ENCODE data around the gene EPYC.
A peak's percentile ranks its signal among the peaks of the same experiment; 100 is the strongest.

Gene EPYC

GRCh38 chr12:91001306-91001705, 3.5 kb downstream of the EPYC start:
- Histone ChIP-seq H3K4me3 (ENCODE audit: low read length in 2 of 2) (no peak overlapping the region), H4K8ac (ENCODE audit: low read depth, low read length) (no peak overlapping the region), H3K4me1 (ENCODE audit: control insufficient read depth in 2 of 2, insufficient read depth in 1 of 2, low read depth in 1 of 2, low read length in 2 of 2) (no peaks in the 10 kb centered on the region), H4K91ac (ENCODE audit: low read depth, low read length, poor library complexity) (no peak overlapping the region), H3K79me1 (ENCODE audit: low read depth, low read length) (no peaks in the 10 kb centered on the region), H3K4me2 (ENCODE audit: insufficient read depth, low read length, poor library complexity, severe bottlenecking) (no peak overlapping the region), H3K36me3 (replicated peaks in 1 of 2; ENCODE audit: control insufficient read depth in 2 of 2, insufficient read depth in 2 of 2, low read length in 2 of 2) (no peaks in the 10 kb centered on the region), H2BK15ac (ENCODE audit: low read length) (no peak overlapping the region), H2BK5ac (ENCODE audit: low read length) (no peak overlapping the region), H3K14ac (ENCODE audit: low read length) (no peak overlapping the region), H3K9me3 (replicated peaks in 1 of 2; ENCODE audit: control insufficient read depth in 2 of 2, insufficient read depth in 1 of 2, low read depth in 1 of 2, low read length in 2 of 2) (no peaks in the 10 kb centered on the region), H3K9ac (ENCODE audit: low read depth, low read length, poor library complexity) (no peak overlapping the region), H3K27me3 (ENCODE audit: control insufficient read depth in 3 of 3, insufficient read depth in 3 of 3, low read depth in 1 of 3, low read length in 3 of 3) (no peaks in the 10 kb centered on the region), H3K18ac (ENCODE audit: low read length) (no peak overlapping the region), H2BK120ac (ENCODE audit: low read depth, low read length) (no peak overlapping the region), H3K4ac (ENCODE audit: low read length) (no peak overlapping the region), H2AK5ac (ENCODE audit: low read depth, low read length) (no peak overlapping the region), H3K23ac (ENCODE audit: low read depth, low read length, poor library complexity) (no peak overlapping the region), H2AFZ (ENCODE audit: low read length) (no peak overlapping the region), H3K27ac (replicated peaks; ENCODE audit: low read length) (no peak overlapping the region), H2BK12ac (ENCODE audit: low read length) (no peak overlapping the region)
- DNase-seq (ENCODE audit: low spot score) = no peak
- no CpG with 5 or more reads among the region's 1 CpG for WGBS, 2 donors (ENCODE audit: extremely low coverage in 2 of 2, insufficient read length in 2 of 2, insufficient replicate concordance in 1 of 2)

GRCh38 chr12:90999966-91000365, 4.8 kb downstream of the EPYC start:
- no CpG with 5 or more reads among the region's 2 CpGs for WGBS, 2 donors (ENCODE audit: extremely low coverage in 2 of 2, insufficient read length in 2 of 2, insufficient replicate concordance in 1 of 2)
- Histone ChIP-seq H3K4me1 (ENCODE audit: control insufficient read depth in 2 of 2, insufficient read depth in 1 of 2, low read depth in 1 of 2, low read length in 2 of 2) (no peaks in the 10 kb centered on the region), H3K4me3 (ENCODE audit: low read length in 2 of 2) (no peak overlapping the region), H3K79me1 (ENCODE audit: low read depth, low read length) (no peaks in the 10 kb centered on the region), H2AK5ac (ENCODE audit: low read depth, low read length) (no peak overlapping the region), H3K23ac (ENCODE audit: low read depth, low read length, poor library complexity) (no peak overlapping the region), H3K9ac (ENCODE audit: low read depth, low read length, poor library complexity) (no peak overlapping the region), H2BK15ac (ENCODE audit: low read length) (no peak overlapping the region), H3K36me3 (replicated peaks in 1 of 2; ENCODE audit: control insufficient read depth in 2 of 2, insufficient read depth in 2 of 2, low read length in 2 of 2) (no peaks in the 10 kb centered on the region), H2BK5ac (ENCODE audit: low read length) (no peak overlapping the region), H3K18ac (ENCODE audit: low read length) (no peak overlapping the region), H2BK12ac (ENCODE audit: low read length) (no peak overlapping the region), H2BK120ac (ENCODE audit: low read depth, low read length) (no peak overlapping the region), H3K27me3 (ENCODE audit: control insufficient read depth in 3 of 3, insufficient read depth in 3 of 3, low read depth in 1 of 3, low read length in 3 of 3) (no peaks in the 10 kb centered on the region), H4K91ac (ENCODE audit: low read depth, low read length, poor library complexity) (no peak overlapping the region), H3K27ac (replicated peaks; ENCODE audit: low read length) (no peak overlapping the region), H3K4ac (ENCODE audit: low read length) (no peak overlapping the region), H2AFZ (ENCODE audit: low read length) (no peak overlapping the region), H3K4me2 (ENCODE audit: insufficient read depth, low read length, poor library complexity, severe bottlenecking) (no peak overlapping the region), H3K14ac (ENCODE audit: low read length) (no peak overlapping the region), H4K8ac (ENCODE audit: low read depth, low read length) (no peak overlapping the region), H3K9me3 (replicated peaks in 1 of 2; ENCODE audit: control insufficient read depth in 2 of 2, insufficient read depth in 1 of 2, low read depth in 1 of 2, low read length in 2 of 2) (no peaks in the 10 kb centered on the region)
- DNase-seq (ENCODE audit: low spot score) = no peak

GRCh38 chr12:90999527-90999926, 5.2 kb downstream of the EPYC start:
- no CpG with 5 or more reads among the region's 2 CpGs for WGBS, 2 donors (ENCODE audit: extremely low coverage in 2 of 2, insufficient read length in 2 of 2, insufficient replicate concordance in 1 of 2)
- DNase-seq (ENCODE audit: low spot score) = no peak
- no peaks in the 10 kb centered on the region for H3K9me3 ChIP-seq (replicated peaks in 1 of 2; ENCODE audit: control insufficient read depth in 2 of 2, insufficient read depth in 1 of 2, low read depth in 1 of 2, low read length in 2 of 2)
- H3K79me1 ChIP-seq (ENCODE audit: low read depth, low read length) = no peaks in the 10 kb centered on the region
- H3K14ac ChIP-seq (ENCODE audit: low read length) = no peak overlapping the region
- H3K9ac ChIP-seq (ENCODE audit: low read depth, low read length, poor library complexity) = no peak overlapping the region
- H3K36me3 ChIP-seq (replicated peaks in 1 of 2; ENCODE audit: control insufficient read depth in 2 of 2, insufficient read depth in 2 of 2, low read length in 2 of 2) = no peaks in the 10 kb centered on the region
- no peaks in the 10 kb centered on the region for H3K27me3 ChIP-seq (ENCODE audit: control insufficient read depth in 3 of 3, insufficient read depth in 3 of 3, low read depth in 1 of 3, low read length in 3 of 3)
- H3K4me3 ChIP-seq (ENCODE audit: low read length in 2 of 2) = no peak overlapping the region
- H3K18ac ChIP-seq (ENCODE audit: low read length) = no peak overlapping the region
- no peaks in the 10 kb centered on the region for H3K4me1 ChIP-seq (ENCODE audit: control insufficient read depth in 2 of 2, insufficient read depth in 1 of 2, low read depth in 1 of 2, low read length in 2 of 2)
- H2BK15ac ChIP-seq (ENCODE audit: low read length) = no peak overlapping the region
- H3K4me2 ChIP-seq (ENCODE audit: insufficient read depth, low read length, poor library complexity, severe bottlenecking) = no peak overlapping the region
- no peak overlapping the region for H2AFZ ChIP-seq (ENCODE audit: low read length)
- no peak overlapping the region for H2BK120ac ChIP-seq (ENCODE audit: low read depth, low read length)
- no peak overlapping the region for H3K27ac ChIP-seq (replicated peaks; ENCODE audit: low read length)
- H2BK5ac ChIP-seq (ENCODE audit: low read length) = no peak overlapping the region
- H4K91ac ChIP-seq (ENCODE audit: low read depth, low read length, poor library complexity) = no peak overlapping the region
- H4K8ac ChIP-seq (ENCODE audit: low read depth, low read length) = no peak overlapping the region
- H2AK5ac ChIP-seq (ENCODE audit: low read depth, low read length) = no peak overlapping the region
- no peak overlapping the region for H3K4ac ChIP-seq (ENCODE audit: low read length)
- H3K23ac ChIP-seq (ENCODE audit: low read depth, low read length, poor library complexity) = no peak overlapping the region
- H2BK12ac ChIP-seq (ENCODE audit: low read length) = no peak overlapping the region

- Histone ChIP-seq H3K4me3 (ENCODE audit: low read length in 2 of 2) (no peak overlapping the region), H3K9ac (ENCODE audit: low read depth, low read length, poor library complexity) (no peak overlapping the region), H2BK12ac (ENCODE audit: low read length) (no peak overlapping the region), H3K18ac (ENCODE audit: low read length) (no peak overlapping the region), H3K27ac (replicated peaks; ENCODE audit: low read length) (no peak overlapping the region), H4K91ac (ENCODE audit: low read depth, low read length, poor library complexity) (no peak overlapping the region), H3K27me3 (ENCODE audit: control insufficient read depth in 3 of 3, insufficient read depth in 3 of 3, low read depth in 1 of 3, low read length in 3 of 3) (no peaks in the 10 kb centered on the region), H2AFZ (ENCODE audit: low read length) (peak overlapping the region; percentile 51), H2AK5ac (ENCODE audit: low read depth, low read length) (no peak overlapping the region), H3K36me3 (replicated peaks in 1 of 2; ENCODE audit: control insufficient read depth in 2 of 2, insufficient read depth in 2 of 2, low read length in 2 of 2) (no peaks in the 10 kb centered on the region), H2BK120ac (ENCODE audit: low read depth, low read length) (no peak overlapping the region), H3K4me2 (ENCODE audit: insufficient read depth, low read length, poor library complexity, severe bottlenecking) (no peak overlapping the region), H3K4me1 (ENCODE audit: control insufficient read depth in 2 of 2, insufficient read depth in 1 of 2, low read depth in 1 of 2, low read length in 2 of 2) (no peaks in the 10 kb centered on the region), H3K9me3 (replicated peaks in 1 of 2; ENCODE audit: control insufficient read depth in 2 of 2, insufficient read depth in 1 of 2, low read depth in 1 of 2, low read length in 2 of 2) (peaks cover 0 to 7% of the 10 kb centered on the region in 2 donors), H2BK15ac (ENCODE audit: low read length) (no peak overlapping the region), H3K79me1 (ENCODE audit: low read depth, low read length) (no peaks in the 10 kb centered on the region), H3K23ac (ENCODE audit: low read depth, low read length, poor library complexity) (no peak overlapping the region), H3K14ac (ENCODE audit: low read length) (no peak overlapping the region), H2BK5ac (ENCODE audit: low read length) (no peak overlapping the region), H3K4ac (ENCODE audit: low read length) (no peak overlapping the region), H4K8ac (ENCODE audit: low read depth, low read length) (no peak overlapping the region)
- no CpG with 5 or more reads among the region's 2 CpGs for WGBS, 2 donors (ENCODE audit: extremely low coverage in 2 of 2, insufficient read length in 2 of 2, insufficient replicate concordance in 1 of 2)
- DNase-seq (ENCODE audit: low spot score) = no peak
Observed at GRCh38 chr12:90995010-90995409, 9.8 kb downstream of the EPYC start.
